NCI-H1930 (cell line): ENCODE results near the gene NRG3.

Experiments
- DNase-seq, 2 experiments: peaks; one replicate each; lab custom pipeline; 2025; lab: John Stamatoyannopoulos, UW

Gene NRG3

GRCh38 chr10:82391971-82392370 is 517.0 kb downstream of the NRG3 start:
- DNase-seq = no peak

GRCh38 chr10:82392533-82392932 is 517.5 kb downstream of the NRG3 start:
- DNase-seq = no peak

DNA sequence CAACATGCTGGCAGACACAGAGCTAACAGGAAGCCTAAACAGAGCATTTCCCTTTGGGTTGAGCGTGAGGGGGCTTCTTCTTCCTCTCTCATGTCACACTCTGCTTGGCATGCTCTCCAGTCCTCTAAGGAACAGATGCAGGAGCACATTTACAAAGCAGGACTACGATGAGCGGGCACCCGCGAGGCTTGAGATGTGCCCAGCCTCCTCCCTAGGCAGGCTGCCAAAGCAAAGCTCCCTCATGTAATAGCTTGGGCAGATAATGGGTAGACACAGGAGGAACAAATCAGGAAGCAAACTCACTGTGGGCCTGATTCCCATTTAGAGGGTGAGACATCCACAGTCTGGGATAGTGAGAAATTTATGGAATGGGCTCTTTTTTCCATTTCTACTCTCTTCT is 519.1 kb downstream of the NRG3 start:
- DNase-seq = no peak

GRCh38 chr10:82394987-82395386 is 520.0 kb downstream of the NRG3 start:
- no peak for DNase-seq

DNA sequence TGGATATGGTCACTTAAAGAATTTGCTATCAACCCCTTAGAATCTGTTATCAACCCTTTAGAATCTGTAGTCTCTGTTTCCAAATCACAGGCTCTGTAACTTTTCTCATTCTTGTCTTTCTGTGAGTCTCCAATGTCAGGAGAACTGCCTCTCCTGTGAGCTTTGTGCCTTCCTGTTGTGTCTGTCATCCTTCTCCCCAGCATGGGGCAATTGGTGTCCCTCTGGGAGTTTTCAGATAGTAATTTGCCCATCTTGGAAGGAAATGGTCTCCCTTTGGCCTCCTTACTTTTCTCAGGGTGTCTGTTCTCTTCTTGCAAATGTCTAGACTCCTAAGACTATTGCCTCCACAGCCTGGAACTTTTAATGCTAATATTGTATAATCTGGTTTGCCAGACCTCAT is 521.9 kb downstream of the NRG3 start:
- DNase-seq = no peak

DNA sequence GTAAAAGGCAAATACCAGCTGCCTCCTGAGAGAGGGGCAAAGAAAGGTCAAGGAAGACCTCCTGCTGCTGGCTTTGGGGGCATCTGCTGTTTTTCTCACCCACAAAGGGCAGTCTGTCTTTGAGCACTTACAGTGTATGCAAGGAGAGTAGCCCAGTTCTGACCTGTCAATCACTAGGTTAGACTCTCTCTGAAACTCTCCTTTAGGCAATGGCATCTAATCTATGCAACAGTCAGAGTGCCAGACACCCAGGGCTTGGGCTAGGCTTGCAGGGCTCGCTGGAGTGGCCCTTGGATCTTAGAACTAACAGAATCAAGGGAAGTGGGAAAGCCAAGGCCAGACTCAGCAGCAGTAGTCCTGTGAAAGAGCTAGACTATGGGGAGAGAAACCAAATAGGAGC is 522.9 kb downstream of the NRG3 start:
- DNase-seq = no peak

- DNase-seq = no peak
These were observed 524.9 kb downstream of the NRG3 start for GRCh38 chr10:82399850-82400249.

DNA sequence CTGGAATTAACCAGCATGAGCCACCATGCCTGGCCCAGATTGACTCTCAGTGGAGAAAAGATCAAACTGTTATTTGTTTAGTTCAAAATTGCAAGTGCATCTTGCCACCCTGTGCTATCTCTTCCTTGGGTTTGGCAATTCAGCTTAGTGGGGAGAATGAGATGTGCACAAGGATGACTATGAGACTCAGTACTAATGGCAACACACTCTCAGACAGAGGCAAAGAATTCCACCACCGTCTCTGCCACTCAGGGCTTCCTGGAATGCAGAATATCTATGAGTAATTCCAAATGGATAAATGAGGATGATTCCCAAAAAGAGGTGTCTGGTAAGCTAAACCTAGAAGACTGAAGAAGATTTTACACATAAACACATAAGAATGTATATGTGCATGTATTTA is 525.8 kb downstream of the NRG3 start:
- DNase-seq = no peak

GRCh38 chr10:82402906-82403401 is 528.0 kb downstream of the NRG3 start:
- DNase-seq = no peak

- no peak for DNase-seq
These were observed 534.7 kb downstream of the NRG3 start for GRCh38 chr10:82409671-82410070.

GRCh38 chr10:82411416-82411815 is 536.4 kb downstream of the NRG3 start:
- no peak for DNase-seq

GRCh38 chr10:82420001-82420400 is 545.0 kb downstream of the NRG3 start:
- no peak for DNase-seq

- DNase-seq = no peak
These were observed 554.3 kb downstream of the NRG3 start for GRCh38 chr10:82429302-82429701.

- no peak for DNase-seq
These were observed 563.3 kb downstream of the NRG3 start for GRCh38 chr10:82438277-82438676.

- no peak for DNase-seq
These were observed 565.8 kb downstream of the NRG3 start for GRCh38 chr10:82440775-82441174.

DNA sequence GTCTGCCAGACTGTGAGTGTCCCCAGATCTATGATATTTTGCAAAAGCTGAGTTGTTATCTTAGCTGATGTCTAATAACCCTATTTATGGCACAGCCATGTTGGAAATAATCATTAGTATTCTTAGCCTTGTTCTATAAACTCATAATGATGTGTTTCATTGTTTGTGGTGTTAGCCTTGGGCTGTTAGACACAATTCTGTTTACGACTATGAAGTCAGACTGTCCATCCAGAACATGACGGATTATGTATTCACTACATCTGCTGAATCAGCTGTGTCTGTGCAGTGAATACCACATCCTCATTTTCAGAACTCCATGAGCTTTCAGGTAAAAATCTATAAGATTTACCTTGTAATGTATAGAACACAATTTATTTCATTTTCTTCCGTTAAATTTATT is 577.1 kb downstream of the NRG3 start:
- no peak for DNase-seq

GRCh38 chr10:82452676-82453075 is 577.7 kb downstream of the NRG3 start:
- no peak for DNase-seq

- no peak for DNase-seq
These were observed 578.8 kb downstream of the NRG3 start for GRCh38 chr10:82453678-82454293.

DNA sequence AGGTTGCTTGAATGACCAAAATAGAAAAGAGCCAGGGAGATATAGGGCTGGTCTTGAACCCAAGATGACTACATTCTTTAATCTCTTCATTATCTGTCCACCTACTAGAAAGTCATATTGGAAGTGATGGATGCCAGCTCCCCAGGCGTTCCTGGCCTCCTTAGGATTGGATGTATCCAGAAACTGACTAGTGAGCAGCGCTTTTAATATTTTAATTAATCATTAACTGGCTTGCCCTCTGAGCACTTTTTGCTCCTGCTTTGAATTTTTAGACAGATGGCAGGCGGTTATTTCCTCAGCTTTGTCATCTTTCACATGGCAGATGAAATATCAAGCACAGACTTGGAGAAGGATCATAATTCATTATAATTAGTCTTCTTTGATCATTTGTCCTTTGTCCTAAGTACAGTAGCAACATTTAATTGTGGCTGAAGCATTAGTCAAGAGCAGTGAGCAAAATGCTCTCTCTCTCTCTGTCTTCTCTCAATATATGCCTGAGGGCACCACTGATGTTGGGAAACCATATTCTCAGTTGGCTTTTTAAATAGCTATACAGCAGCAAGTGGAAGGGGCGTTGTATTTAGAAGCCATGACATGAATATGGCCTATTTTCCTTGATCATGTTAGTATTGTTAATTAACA is 588.0 kb downstream of the NRG3 start:
- no peak for DNase-seq

DNA sequence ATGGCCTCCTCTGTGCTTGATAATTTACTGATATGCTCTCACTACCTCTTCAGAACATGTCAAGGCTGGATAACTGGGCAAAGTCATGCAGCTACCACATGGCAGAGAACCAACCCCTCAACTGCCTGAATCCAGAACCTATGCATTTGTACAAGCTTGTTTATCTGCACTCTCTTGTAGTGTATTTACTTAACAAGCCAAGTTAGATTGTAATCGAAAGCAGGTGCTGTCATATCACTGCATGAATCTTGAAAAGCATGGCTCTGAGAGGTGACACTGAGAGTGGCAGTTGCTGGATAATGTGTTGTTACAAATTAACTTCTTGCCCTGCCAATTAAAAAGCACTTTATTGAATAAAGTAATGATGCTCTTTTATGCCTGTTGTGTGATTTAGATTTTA is 588.6 kb downstream of the NRG3 start:
- DNase-seq = no peak

- no peak for DNase-seq
These were observed 589.3 kb downstream of the NRG3 start for GRCh38 chr10:82464191-82464818.

DNA sequence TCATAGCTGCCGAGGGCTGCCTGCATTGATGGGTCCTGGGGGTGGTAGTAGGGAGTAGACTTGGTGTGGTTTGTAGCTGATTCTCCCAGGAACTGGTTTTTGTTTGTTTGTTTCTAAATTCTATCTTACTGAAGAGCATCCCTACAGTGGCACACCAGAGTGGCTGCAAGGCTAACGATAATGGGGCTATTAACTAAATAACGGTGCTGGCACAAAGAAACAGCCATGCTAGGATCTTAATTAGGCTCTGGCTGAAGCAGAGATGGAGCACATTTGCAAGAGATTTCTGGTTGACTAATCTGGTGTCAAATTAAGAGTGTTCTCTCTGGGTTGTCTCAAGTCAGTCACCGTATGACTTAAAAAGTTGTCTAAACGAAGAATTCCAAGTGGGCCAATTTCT is 590.0 kb downstream of the NRG3 start:
- no peak for DNase-seq

GRCh38 chr10:82468453-82468852 is 593.5 kb downstream of the NRG3 start:
- DNase-seq = no peak
